Astrocyte (in vitro differentiated cells and primary cell): ENCODE results near the gene ANKRD62.

ENCODE experiments used
- CTCF ChIP-seq: IDR thresholded peaks from 2 replicates; pipeline ENCODE4 v1.5.1; 2011; ENCODE audit warnings: low read depth, mild to moderate bottlenecking, inconsistent platforms, low read length, moderate library complexity; ENCODE audit not compliant: insufficient read depth
- EZH2 ChIP-seq: IDR thresholded peaks from 2 replicates; pipeline ENCODE4 v1.6.1; 2012; ENCODE audit warnings: mild to moderate bottlenecking, low read length, inconsistent platforms; ENCODE audit not compliant: insufficient read depth

GRCh38 chr18:12048010-12048826 is 45.4 kb upstream of the ANKRD62 start:
- TF ChIP-seq CTCF (no peak), EZH2 (no peak)
